ENCODE measurements around the gene DENND1A. TPM values are rescaled to one million over a fixed set of nuclear protein-coding genes. Genes with fewer than 3 reads are reported as not detected.

Gene DENND1A
- total RNA-seq, 1 experiment from 2014 or later = 23.5 TPM

DNA sequence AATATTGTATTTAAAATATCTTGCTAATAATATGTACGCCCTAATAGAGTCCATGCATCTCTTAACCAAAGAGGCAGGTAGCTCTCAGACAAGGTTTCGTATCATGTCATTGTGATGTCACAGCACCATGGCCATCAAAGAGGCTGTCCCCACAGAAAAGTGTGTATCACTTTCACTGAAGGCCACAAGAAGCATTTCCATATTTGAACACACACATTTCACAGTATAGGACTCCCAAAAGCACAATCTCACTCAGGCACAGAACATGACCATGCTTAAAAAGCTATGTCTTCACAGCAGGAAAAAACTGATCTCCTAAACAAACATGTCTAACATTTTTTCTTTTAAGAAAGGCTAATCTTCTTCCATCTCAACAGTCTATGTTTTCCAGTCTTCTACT is 133.8 kb downstream of the DENND1A start:
- Mint-ChIP-seq H3K4me3 (no peak overlapping the region), H3K27ac (no peak overlapping the region), H3K36me3 (no peaks in the 10 kb centered on the region), H3K9me3 (no peaks in the 10 kb centered on the region), H3K27me3 (ENCODE audit: low read depth) (no peaks in the 10 kb centered on the region), H3K4me1 (peaks cover 14% of the 10 kb centered on the region)
- POLR2A ChIA-PET = no interaction called here
- ATAC-seq (no peak), DNase-seq (ENCODE audit: low spot score) (no peak)
- CTCF ChIA-PET = no interaction called here
- TF ChIP-seq, protein P1, sequence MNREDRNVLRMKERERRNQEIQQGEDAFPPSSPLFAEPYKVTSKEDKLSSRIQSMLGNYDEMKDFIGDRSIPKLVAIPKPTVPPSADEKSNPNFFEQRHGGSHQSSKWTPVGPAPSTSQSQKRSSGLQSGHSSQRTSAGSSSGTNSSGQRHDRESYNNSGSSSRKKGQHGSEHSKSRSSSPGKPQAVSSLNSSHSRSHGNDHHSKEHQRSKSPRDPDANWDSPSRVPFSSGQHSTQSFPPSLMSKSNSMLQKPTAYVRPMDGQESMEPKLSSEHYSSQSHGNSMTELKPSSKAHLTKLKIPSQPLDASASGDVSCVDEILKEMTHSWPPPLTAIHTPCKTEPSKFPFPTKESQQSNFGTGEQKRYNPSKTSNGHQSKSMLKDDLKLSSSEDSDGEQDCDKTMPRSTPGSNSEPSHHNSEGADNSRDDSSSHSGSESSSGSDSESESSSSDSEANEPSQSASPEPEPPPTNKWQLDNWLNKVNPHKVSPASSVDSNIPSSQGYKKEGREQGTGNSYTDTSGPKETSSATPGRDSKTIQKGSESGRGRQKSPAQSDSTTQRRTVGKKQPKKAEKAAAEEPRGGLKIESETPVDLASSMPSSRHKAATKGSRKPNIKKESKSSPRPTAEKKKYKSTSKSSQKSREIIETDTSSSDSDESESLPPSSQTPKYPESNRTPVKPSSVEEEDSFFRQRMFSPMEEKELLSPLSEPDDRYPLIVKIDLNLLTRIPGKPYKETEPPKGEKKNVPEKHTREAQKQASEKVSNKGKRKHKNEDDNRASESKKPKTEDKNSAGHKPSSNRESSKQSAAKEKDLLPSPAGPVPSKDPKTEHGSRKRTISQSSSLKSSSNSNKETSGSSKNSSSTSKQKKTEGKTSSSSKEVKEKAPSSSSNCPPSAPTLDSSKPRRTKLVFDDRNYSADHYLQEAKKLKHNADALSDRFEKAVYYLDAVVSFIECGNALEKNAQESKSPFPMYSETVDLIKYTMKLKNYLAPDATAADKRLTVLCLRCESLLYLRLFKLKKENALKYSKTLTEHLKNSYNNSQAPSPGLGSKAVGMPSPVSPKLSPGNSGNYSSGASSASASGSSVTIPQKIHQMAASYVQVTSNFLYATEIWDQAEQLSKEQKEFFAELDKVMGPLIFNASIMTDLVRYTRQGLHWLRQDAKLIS (CRISPR knock-in tag; IDR thresholded peaks at IDR 0.05; ENCODE audit: borderline replicate concordance) = no peak
- TF ChIP-seq SMAD3 (CRISPR knock-in tag; IDR thresholded peaks at IDR 0.05; ENCODE audit: borderline replicate concordance) (no peak), TEAD4 (CRISPR knock-in tag; IDR thresholded peaks at IDR 0.05) (no peak), FOXJ3 (CRISPR knock-in tag; IDR thresholded peaks at IDR 0.05; ENCODE audit: borderline replicate concordance) (no peak), MXD4 (CRISPR knock-in tag; IDR thresholded peaks at IDR 0.05; ENCODE audit: borderline replicate concordance) (no peak), ZNF423 (CRISPR knock-in tag; IDR thresholded peaks at IDR 0.05) (no peak)
- TF ChIP-seq, protein P2, sequence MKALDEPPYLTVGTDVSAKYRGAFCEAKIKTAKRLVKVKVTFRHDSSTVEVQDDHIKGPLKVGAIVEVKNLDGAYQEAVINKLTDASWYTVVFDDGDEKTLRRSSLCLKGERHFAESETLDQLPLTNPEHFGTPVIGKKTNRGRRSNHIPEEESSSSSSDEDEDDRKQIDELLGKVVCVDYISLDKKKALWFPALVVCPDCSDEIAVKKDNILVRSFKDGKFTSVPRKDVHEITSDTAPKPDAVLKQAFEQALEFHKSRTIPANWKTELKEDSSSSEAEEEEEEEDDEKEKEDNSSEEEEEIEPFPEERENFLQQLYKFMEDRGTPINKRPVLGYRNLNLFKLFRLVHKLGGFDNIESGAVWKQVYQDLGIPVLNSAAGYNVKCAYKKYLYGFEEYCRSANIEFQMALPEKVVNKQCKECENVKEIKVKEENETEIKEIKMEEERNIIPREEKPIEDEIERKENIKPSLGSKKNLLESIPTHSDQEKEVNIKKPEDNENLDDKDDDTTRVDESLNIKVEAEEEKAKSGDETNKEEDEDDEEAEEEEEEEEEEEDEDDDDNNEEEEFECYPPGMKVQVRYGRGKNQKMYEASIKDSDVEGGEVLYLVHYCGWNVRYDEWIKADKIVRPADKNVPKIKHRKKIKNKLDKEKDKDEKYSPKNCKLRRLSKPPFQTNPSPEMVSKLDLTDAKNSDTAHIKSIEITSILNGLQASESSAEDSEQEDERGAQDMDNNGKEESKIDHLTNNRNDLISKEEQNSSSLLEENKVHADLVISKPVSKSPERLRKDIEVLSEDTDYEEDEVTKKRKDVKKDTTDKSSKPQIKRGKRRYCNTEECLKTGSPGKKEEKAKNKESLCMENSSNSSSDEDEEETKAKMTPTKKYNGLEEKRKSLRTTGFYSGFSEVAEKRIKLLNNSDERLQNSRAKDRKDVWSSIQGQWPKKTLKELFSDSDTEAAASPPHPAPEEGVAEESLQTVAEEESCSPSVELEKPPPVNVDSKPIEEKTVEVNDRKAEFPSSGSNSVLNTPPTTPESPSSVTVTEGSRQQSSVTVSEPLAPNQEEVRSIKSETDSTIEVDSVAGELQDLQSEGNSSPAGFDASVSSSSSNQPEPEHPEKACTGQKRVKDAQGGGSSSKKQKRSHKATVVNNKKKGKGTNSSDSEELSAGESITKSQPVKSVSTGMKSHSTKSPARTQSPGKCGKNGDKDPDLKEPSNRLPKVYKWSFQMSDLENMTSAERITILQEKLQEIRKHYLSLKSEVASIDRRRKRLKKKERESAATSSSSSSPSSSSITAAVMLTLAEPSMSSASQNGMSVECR (CRISPR knock-in tag; IDR thresholded peaks at IDR 0.05; ENCODE audit: borderline replicate concordance) = no peak
- TF ChIP-seq, protein P3, sequence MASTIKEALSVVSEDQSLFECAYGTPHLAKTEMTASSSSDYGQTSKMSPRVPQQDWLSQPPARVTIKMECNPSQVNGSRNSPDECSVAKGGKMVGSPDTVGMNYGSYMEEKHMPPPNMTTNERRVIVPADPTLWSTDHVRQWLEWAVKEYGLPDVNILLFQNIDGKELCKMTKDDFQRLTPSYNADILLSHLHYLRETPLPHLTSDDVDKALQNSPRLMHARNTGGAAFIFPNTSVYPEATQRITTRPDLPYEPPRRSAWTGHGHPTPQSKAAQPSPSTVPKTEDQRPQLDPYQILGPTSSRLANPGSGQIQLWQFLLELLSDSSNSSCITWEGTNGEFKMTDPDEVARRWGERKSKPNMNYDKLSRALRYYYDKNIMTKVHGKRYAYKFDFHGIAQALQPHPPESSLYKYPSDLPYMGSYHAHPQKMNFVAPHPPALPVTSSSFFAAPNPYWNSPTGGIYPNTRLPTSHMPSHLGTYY (CRISPR knock-in tag; IDR thresholded peaks at IDR 0.05) = no peak
- TF ChIP-seq, protein P4, sequence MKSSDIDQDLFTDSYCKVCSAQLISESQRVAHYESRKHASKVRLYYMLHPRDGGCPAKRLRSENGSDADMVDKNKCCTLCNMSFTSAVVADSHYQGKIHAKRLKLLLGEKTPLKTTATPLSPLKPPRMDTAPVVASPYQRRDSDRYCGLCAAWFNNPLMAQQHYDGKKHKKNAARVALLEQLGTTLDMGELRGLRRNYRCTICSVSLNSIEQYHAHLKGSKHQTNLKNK (CRISPR knock-in tag; IDR thresholded peaks at IDR 0.05) = no peak
- TF ChIP-seq, protein P5, sequence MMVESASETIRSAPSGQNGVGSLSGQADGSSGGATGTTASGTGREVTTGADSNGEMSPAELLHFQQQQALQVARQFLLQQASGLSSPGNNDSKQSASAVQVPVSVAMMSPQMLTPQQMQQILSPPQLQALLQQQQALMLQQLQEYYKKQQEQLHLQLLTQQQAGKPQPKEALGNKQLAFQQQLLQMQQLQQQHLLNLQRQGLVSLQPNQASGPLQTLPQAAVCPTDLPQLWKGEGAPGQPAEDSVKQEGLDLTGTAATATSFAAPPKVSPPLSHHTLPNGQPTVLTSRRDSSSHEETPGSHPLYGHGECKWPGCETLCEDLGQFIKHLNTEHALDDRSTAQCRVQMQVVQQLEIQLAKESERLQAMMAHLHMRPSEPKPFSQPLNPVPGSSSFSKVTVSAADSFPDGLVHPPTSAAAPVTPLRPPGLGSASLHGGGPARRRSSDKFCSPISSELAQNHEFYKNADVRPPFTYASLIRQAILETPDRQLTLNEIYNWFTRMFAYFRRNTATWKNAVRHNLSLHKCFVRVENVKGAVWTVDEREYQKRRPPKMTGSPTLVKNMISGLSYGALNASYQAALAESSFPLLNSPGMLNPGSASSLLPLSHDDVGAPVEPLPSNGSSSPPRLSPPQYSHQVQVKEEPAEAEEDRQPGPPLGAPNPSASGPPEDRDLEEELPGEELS (CRISPR knock-in tag; IDR thresholded peaks at IDR 0.05) = no peak
- TF ChIP-seq, protein P6, sequence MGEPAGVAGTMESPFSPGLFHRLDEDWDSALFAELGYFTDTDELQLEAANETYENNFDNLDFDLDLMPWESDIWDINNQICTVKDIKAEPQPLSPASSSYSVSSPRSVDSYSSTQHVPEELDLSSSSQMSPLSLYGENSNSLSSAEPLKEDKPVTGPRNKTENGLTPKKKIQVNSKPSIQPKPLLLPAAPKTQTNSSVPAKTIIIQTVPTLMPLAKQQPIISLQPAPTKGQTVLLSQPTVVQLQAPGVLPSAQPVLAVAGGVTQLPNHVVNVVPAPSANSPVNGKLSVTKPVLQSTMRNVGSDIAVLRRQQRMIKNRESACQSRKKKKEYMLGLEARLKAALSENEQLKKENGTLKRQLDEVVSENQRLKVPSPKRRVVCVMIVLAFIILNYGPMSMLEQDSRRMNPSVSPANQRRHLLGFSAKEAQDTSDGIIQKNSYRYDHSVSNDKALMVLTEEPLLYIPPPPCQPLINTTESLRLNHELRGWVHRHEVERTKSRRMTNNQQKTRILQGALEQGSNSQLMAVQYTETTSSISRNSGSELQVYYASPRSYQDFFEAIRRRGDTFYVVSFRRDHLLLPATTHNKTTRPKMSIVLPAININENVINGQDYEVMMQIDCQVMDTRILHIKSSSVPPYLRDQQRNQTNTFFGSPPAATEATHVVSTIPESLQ (CRISPR knock-in tag; IDR thresholded peaks at IDR 0.05) = no peak
